ENCODE data around the gene PLXNB2. TPM values are rescaled to one million over a fixed set of nuclear protein-coding genes. Genes with fewer than 3 reads are reported as not detected.

The PLXNB2 gene
- total RNA-seq, 2 experiments from 2014 or later: 5.5 to 6.3 TPM

DNA sequence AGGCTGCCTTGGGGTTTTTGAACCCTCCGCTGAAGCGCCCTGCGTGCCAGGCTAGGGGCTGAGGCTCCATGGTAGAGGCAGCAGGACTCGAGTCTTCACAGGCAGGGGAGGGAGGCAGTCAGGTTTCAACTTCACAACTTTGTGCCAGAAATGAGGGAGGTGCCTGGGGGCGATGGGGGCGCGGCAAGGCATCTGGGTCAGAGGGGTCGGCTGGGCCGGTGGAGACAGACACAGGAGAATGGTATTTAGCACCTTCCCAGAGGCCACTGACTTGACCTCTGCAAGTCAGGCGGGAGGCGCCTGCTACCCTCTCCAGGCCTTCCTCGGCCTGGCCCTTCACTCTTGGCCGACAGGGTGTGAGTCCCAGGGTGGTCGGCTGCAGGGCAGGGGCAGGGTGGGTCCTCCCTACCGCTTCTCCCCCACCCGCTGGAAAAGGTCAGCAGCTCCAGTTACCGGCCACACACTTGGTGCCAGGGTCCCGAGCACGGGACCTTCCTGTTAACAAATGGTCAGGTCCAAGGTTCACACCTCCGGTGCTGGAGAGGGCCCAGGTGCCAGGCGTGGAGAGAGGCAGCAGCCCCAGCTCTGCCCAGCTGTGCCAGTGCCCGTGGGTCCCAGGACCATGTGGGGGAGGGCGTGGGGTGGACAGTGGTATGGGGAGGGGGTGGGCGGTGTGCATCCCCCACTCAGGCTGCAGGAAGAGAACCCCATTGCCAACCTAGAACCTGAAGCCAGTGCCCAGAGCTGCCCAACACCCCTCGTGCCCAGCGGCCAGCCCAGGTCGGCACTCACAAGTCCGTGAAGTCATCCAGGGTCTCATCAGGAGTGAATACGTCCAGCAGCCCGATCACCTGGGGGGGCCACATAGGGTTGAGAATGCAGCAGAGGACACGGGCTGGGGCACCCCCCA, 49.7 kb downstream of the PLXNB2 start:
- Mint-ChIP-seq H3K9me3 (ENCODE audit: low read depth) (no peaks in the 10 kb centered on the region), H3K4me1 (peaks cover 5% of the 10 kb centered on the region), H3K27ac (no peak overlapping the region), H3K36me3 (ENCODE audit: low read depth) (no peaks in the 10 kb centered on the region), H3K27me3 (peaks cover 14% of the 10 kb centered on the region), H3K4me3 (no peak overlapping the region)
- ChIA-PET POLR2A (no interaction called here), CTCF (no interaction called here)
- intact Hi-C loops (cut with DNase I, micrococcal nuclease): no loop called here
- ATAC-seq (no peak), DNase-seq (no peak)

DNA sequence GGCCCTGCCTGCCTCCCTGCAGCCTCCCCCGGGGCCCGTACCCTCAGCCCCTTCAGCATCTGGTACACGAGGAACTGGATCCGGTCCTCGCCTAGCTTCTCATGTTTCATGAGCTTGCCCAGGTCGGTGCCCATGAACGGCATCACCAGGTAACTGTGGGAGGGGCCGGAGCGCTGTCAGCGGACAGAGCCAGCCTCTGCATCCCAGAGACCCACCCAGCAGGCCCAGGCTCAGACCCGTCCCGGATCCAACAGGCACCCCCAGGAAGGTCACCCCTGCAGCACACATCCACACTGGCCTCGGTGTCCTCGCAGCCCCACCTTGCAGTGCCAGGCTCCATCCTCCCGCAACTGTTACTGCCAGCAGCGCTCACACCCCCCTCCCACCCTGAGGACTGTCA, 50.4 kb downstream of the PLXNB2 start:
- Mint-ChIP-seq H3K9me3 (ENCODE audit: low read depth) (no peaks in the 10 kb centered on the region), H3K4me1 (peaks cover under 1% of the 10 kb centered on the region), H3K27ac (no peak overlapping the region), H3K36me3 (ENCODE audit: low read depth) (no peaks in the 10 kb centered on the region), H3K27me3 (peaks cover 10% of the 10 kb centered on the region), H3K4me3 (no peak overlapping the region)
- no peak for ATAC-seq
- intact Hi-C loops (cut with DNase I, micrococcal nuclease): no loop called here
- CTCF ChIA-PET: no interaction called here
- DNase-seq: no peak
- POLR2A ChIA-PET: no interaction called here

DNA sequence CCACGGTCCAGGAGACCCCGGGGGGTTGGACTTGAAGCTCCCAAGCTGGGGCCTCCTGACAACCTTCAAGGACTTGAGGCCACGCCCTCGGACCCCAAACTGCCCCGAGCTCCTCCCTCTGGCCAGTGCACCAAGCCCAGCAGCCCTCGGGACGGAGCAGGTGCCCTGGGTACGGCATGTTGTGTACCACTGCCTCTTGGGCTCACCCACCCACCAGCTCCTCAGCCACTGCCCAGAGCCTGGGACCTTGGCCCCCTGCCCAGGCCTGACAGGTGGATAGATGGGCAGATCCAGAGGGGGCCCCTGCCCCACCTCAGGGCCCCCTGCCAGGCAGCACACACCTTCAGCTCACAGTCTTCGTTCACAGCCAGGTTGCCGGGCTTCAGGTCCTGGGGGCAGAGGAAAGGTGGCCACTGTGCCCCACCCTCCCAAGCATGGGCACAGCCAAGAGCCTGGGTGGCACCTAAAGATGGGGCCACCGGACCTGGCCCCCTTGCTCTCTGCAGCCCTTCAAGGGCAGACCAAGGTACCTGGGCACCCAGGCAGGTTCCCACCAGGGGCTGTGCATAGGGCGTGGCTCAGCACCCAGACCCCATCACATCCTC, 51.1 kb downstream of the PLXNB2 start:
- Mint-ChIP-seq H3K27ac (no peak overlapping the region), H3K36me3 (ENCODE audit: low read depth) (no peaks in the 10 kb centered on the region), H3K4me1 (peaks cover 2% of the 10 kb centered on the region), H3K27me3 (peaks cover 9% of the 10 kb centered on the region), H3K9me3 (ENCODE audit: low read depth) (no peaks in the 10 kb centered on the region), H3K4me3 (no peak overlapping the region)
- DNase-seq (no peak), ATAC-seq (no peak)
- POLR2A ChIA-PET: interaction anchor here (0.6 kb wide), 2 partner anchors 129 to 267 kb away, joined by 3 to 7 read pairs; no protein-coding TSS in a partner anchor
- CTCF ChIA-PET: no interaction called here
- intact Hi-C loops (cut with DNase I, micrococcal nuclease): no loop called here

DNA sequence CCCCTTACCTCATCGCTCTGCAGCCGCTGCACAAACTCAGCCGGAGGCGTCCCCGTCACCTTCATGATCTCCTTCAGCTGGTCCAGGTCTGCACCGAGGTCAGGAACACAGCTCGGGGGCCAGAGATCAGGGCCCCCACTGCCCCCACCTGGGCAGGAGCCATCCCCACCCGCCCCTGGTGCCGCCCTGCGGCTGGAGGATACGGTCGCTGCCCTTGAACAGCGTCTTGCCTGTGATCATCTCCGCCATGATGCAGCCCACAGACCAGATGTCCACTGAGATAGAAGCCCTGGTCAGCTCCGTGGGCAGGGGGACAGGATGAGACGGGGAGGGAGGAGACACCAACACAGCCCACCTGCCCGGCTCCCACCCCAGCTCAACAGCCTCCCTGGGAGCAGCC, 51.8 kb downstream of the PLXNB2 start:
- POLR2A ChIA-PET: interaction anchor here (0.6 kb wide), 2 partner anchors 130 to 268 kb away, joined by 3 to 7 read pairs; no protein-coding TSS in a partner anchor
- CTCF ChIA-PET: no interaction called here
- H3K27me3 Mint-ChIP-seq: peaks cover 9% of the 10 kb centered on the region
- H3K27ac Mint-ChIP-seq: no peak overlapping the region
- H3K4me3 Mint-ChIP-seq: no peak overlapping the region
- no peak for ATAC-seq
- no peak for DNase-seq
- peaks cover 1% of the 10 kb centered on the region for H3K36me3 Mint-ChIP-seq (ENCODE audit: low read depth)
- no peaks in the 10 kb centered on the region for H3K9me3 Mint-ChIP-seq (ENCODE audit: low read depth)
- intact Hi-C loops (cut with DNase I, micrococcal nuclease): no loop called here
- H3K4me1 Mint-ChIP-seq: peaks cover 4% of the 10 kb centered on the region

DNA sequence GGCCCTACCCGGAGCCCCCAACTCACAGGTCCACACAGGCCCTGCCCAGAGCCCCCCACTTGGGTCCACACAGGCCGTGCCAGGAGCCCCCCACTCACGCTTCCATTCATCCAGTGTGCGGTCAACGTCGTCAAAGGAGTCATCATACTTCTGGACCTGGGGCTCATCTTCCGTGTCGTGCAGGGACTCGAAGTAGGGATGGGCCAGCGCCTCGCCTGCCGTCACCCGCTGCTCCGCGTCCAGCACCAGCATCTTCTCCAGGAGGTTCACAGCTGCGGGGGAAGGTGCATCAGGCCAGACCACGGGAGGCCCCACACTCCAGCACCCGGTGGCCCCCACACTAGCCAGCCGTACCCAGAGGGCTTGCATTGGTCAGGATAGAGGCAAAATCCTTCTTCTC, 52.3 kb downstream of the PLXNB2 start:
- CTCF ChIA-PET: interaction anchor here (0.6 kb wide), 1 partner anchor 13 kb away, joined by 3 read pairs; no protein-coding TSS in a partner anchor
- ATAC-seq: no peak
- intact Hi-C loops (cut with DNase I, micrococcal nuclease): no loop called here
- H3K36me3 Mint-ChIP-seq (ENCODE audit: low read depth): peaks cover 1% of the 10 kb centered on the region
- POLR2A ChIA-PET: no interaction called here
- H3K4me3 Mint-ChIP-seq: no peak overlapping the region
- H3K4me1 Mint-ChIP-seq: peaks cover 7% of the 10 kb centered on the region
- DNase-seq: no peak
- no peaks in the 10 kb centered on the region for H3K9me3 Mint-ChIP-seq (ENCODE audit: low read depth)
- peaks cover 8% of the 10 kb centered on the region for H3K27me3 Mint-ChIP-seq
- no peak overlapping the region for H3K27ac Mint-ChIP-seq

DNA sequence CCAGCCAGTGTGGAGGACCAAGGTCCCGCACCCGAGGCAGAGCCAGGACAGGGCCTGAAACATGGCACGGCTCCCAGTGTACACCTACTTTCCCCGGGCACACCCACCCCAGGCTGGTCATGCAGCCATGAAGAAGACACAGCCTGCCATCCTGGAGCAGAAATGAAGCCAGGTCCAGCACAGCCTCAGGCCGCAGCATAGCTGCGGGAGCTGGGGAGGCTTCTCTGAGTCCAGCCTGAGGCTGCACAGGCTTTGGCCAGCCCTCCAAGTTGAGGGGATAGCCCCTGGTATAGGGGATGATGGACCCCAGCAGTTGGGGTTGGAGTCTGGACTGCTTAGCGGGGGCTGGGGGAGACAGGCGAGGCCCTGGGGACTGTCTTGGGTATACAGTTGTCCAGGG, 53.5 kb downstream of the PLXNB2 start:
- POLR2A ChIA-PET: no interaction called here
- Mint-ChIP-seq H3K4me3 (no peak overlapping the region), H3K4me1 (peaks cover 12% of the 10 kb centered on the region), H3K27me3 (peaks cover 4% of the 10 kb centered on the region), H3K36me3 (ENCODE audit: low read depth) (peaks cover 1% of the 10 kb centered on the region), H3K27ac (no peak overlapping the region), H3K9me3 (ENCODE audit: low read depth) (no peaks in the 10 kb centered on the region)
- no peak for ATAC-seq
- no peak for DNase-seq
- intact Hi-C loops (cut with DNase I, micrococcal nuclease): no loop called here
- CTCF ChIA-PET: no interaction called here

DNA sequence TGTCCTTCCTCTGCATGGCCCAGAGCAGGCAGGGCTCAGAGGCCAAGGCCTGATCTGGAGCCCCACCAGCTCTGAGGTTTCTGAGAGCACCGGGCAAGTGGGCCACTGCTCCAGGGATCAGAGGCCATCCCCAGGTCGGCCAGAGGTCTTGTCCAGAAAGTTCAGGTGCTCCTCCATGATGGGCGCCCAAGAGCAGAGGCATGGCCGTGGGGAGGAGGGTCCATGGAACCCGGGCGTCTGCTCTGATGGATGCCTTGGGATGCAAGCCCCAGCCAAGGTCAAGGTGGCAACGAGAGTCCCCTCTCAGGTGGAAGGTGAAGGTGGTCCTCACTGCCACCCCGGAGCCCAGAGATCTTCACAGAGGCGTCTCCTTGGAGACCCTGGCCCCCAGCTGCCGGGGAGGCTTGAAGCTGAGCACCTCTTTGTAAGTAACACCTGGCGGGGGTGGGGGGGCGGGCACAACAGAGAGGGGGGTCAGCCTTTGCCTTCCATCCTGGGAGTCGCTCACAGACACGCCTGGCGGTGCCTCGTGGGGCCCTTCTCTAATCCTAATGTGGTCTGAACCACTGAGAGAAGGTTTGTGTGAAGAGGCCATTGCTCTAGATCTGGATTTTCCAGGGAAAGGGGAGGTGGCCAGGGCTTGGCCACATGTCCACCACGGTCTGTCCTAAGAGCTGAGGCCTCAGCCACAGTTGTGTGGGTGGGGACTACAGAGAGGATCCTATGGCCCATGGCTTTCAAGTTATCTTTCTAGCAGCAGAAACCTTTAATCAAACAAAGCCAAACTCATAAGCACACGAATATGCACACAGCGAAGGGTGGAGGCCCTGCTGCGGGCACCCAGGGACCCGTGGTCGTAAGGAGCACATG, 54.2 kb downstream of the PLXNB2 start:
- ChIA-PET POLR2A (interaction anchor here (0.7 kb wide), 1 partner anchor 329 kb away, joined by 3 read pairs; the partner anchor contains the start of gene CHKB), CTCF (interaction anchor here (0.6 to 1.9 kb wide), 10 partner anchors 9 to 245 kb away, joined by 3 to 6 read pairs (median 3); partner anchors contain the start of gene DENND6B)
- intact Hi-C loops (cut with DNase I, micrococcal nuclease): no loop called here
- Mint-ChIP-seq H3K36me3 (ENCODE audit: low read depth) (peaks cover 1% of the 10 kb centered on the region), H3K4me3 (no peak overlapping the region), H3K27me3 (no peaks in the 10 kb centered on the region), H3K4me1 (peaks cover 12% of the 10 kb centered on the region), H3K9me3 (ENCODE audit: low read depth) (no peaks in the 10 kb centered on the region), H3K27ac (no peak overlapping the region)
- DNase-seq: no peak
- ATAC-seq: no peak

DNA sequence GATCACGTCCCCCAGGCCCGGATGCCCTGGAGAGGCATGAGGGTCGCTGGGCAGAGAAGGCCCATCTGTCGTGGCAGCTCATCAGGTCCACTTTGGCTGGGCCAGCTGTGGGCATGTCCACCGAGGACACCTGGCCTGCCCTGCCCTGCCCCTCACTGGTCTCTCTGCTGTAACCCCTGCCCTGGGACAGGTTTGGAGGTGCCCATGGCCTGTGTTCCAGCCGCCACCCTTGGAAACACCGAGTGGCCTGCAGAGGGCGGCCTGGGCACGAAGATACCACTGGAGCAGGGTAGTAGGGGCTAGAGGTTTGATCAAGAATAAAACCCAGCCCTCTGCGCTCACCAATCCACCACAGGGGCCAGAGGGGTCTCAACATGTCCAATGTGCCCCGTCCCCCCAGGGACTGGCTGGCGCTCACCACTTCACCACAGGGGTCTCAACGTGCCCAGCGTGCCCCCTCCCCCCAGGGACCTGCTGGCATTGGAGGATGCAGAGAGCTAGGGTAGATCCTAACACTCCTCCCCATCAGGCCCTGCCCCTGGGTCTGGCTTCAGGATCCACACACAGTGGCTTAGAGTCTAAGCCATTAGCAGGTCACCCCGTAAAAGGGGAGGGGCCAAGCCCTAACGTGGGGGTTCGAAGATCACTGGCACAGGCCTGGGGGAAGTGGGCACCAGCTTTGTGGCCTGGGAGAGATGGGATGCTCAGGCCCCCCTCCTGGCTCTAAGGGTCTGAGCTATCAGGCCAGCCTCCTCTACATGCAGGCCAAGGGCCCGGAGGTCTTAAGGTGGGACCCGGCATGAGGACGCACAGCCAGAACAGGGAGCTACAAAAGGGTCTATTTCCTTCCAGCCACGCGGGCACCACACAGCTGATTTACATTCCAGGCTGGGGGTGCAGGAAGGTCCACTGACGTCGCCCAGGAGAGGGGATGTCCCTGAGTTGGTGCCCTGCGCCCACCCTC, 55.1 kb downstream of the PLXNB2 start:
- H3K27me3 Mint-ChIP-seq: no peaks in the 10 kb centered on the region
- CTCF ChIA-PET: interaction anchor here (0.5 to 1.9 kb wide), 11 partner anchors 10 to 246 kb away, joined by 3 to 6 read pairs (median 3); partner anchors contain the start of gene DENND6B
- H3K4me3 Mint-ChIP-seq: no peak overlapping the region
- H3K9me3 Mint-ChIP-seq (ENCODE audit: low read depth): no peaks in the 10 kb centered on the region
- intact Hi-C loops (cut with DNase I, micrococcal nuclease): loop anchor here in 1 of 2 experiments (1.0 kb wide), 1 partner anchor 114 kb away; no protein-coding TSS in a partner anchor
- H3K4me1 Mint-ChIP-seq: peaks cover 18% of the 10 kb centered on the region
- ATAC-seq (peak; percentile 60), DNase-seq (peak; percentile 84)
- H3K36me3 Mint-ChIP-seq (ENCODE audit: low read depth): peaks cover 8% of the 10 kb centered on the region
- POLR2A ChIA-PET: interaction anchor here (0.7 kb wide), 1 partner anchor 330 kb away, joined by 3 read pairs; the partner anchor contains the start of gene CHKB
- no peak overlapping the region for H3K27ac Mint-ChIP-seq

DNA sequence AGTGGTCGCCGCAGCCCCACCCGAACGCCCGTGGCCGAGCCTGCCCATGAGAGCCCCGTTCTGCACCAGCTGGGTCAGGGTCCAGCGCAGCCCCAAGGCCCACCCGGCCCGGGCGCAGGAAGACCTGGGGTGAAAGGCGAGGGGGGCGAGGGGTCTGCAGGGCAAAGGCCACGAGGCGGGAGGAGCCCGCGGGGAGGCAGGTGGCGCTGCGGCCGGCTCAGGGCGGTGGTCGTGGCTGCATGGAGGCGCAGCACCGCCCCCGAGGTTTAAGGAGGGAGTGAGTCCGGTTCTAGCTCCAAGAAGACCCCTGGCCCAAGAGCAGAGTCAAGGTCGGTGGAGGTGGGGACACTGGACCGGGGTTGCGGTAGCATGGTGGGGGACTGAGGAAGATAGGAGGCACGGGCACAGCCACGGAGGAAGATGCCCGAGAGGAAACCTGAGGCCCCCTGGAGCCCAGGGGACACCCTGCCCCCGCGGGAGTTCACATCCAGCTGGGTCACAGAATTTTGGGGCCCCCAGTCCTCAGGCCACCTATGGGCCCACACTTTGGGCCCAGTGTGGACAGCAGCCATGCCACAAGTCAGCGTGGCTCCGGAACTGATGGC, 55.9 kb downstream of the PLXNB2 start:
- Mint-ChIP-seq H3K27ac (no peak overlapping the region), H3K9me3 (ENCODE audit: low read depth) (no peaks in the 10 kb centered on the region), H3K4me3 (peak overlapping the region; percentile 12), H3K27me3 (no peaks in the 10 kb centered on the region), H3K36me3 (ENCODE audit: low read depth) (peaks cover 11% of the 10 kb centered on the region), H3K4me1 (peaks cover 19% of the 10 kb centered on the region)
- ATAC-seq (no peak), DNase-seq (no peak)
- intact Hi-C loops (cut with DNase I, micrococcal nuclease): loop anchor here in 1 of 2 experiments (1.0 to 2.0 kb wide), 6 partner anchors 19 to 229 kb away; partner anchors contain the start of genes ADM2, DENND6B and MAPK11
- CTCF ChIA-PET: interaction anchor here (0.7 to 1.9 kb wide), 7 partner anchors 10 to 290 kb away, joined by 3 to 12 read pairs (median 4); partner anchors contain the start of gene DENND6B
- POLR2A ChIA-PET: interaction anchor here (0.6 to 0.8 kb wide), 2 partner anchors 43 to 65 kb away, joined by 3 read pairs; no protein-coding TSS in a partner anchor

Data from activated CD4-positive, alpha-beta T cell treated with anti-CD3 and anti-CD28 coated beads for 36 hours (primary cell).